NCI-H460 (cell line): Measurements from ENCODE around the gene EDRF1. TPM values are rescaled to one million over a fixed set of nuclear protein-coding genes. Genes with fewer than 3 reads are reported as not detected.
"Not testable (repeated sequence)": the region's sequence is repeated elsewhere in the genome, so short reads cannot be mapped to it uniquely, and the experiment has no call there.

Source experiments
- DNase-seq: peaks from one replicate; pipeline ENCODE4 v3.0.0-alpha.2; 2016; ENCODE audit warnings: low read depth; ENCODE audit errors: extremely low read depth
- total RNA-seq: library from RNA; depleted of rRNA; stranded (reverse); fragments of >200 nt; shearing (Covaris generic); gene quantifications from 2 replicates; pipeline ENCODE4 v1.2.3, GENCODE V29; 2014

EDRF1 gene
- total RNA-seq, 1 experiment from 2014 or later = 24.9 TPM

GRCh38 chr10:125708971-125709503 is 10.5 kb upstream of the EDRF1 start:
- DNase-seq = no peak

- DNase-seq = no peak
These were observed 9.7 kb upstream of the EDRF1 start for GRCh38 chr10:125709553-125710474.

GRCh38 chr10:125711110-125711750 is 8.3 kb upstream of the EDRF1 start:
- DNase-seq = no peak

- DNase-seq = not testable (repeated sequence)
These were observed 4.8 kb upstream of the EDRF1 start for GRCh38 chr10:125714728-125715127.

- DNase-seq = no peak
These were observed 483 bp downstream of the EDRF1 start for GRCh38 chr10:125720002-125720382.

- DNase-seq = no peak
These were observed 1.5 kb downstream of the EDRF1 start for GRCh38 chr10:125721035-125721434.

GRCh38 chr10:125722811-125723210 is 3.3 kb downstream of the EDRF1 start:
- DNase-seq = no peak

GRCh38 chr10:125726914-125727313 is 7.4 kb downstream of the EDRF1 start:
- no peak for DNase-seq

GRCh38 chr10:125727436-125727835 is 7.9 kb downstream of the EDRF1 start:
- no peak for DNase-seq

- no peak for DNase-seq
These were observed 14.6 kb downstream of the EDRF1 start for GRCh38 chr10:125734148-125734547.

- no peak for DNase-seq
These were observed 15.3 kb downstream of the EDRF1 start for GRCh38 chr10:125734823-125735222.

GRCh38 chr10:125738206-125738605 is 18.7 kb downstream of the EDRF1 start:
- no peak for DNase-seq

GRCh38 chr10:125739994-125740679 is 20.6 kb downstream of the EDRF1 start:
- no peak for DNase-seq

GRCh38 chr10:125742465-125742864 is 23.0 kb downstream of the EDRF1 start:
- DNase-seq = no peak

GRCh38 chr10:125744909-125745308 is 25.4 kb downstream of the EDRF1 start:
- DNase-seq = no peak

GRCh38 chr10:125747417-125747816 is 27.9 kb downstream of the EDRF1 start:
- DNase-seq = no peak

- no peak for DNase-seq
These were observed 36.7 kb downstream of the EDRF1 start for GRCh38 chr10:125756196-125756595.

- DNase-seq = no peak
These were observed 37.5 kb downstream of the EDRF1 start for GRCh38 chr10:125756853-125757487.

GRCh38 chr10:125757742-125758141 is 38.2 kb downstream of the EDRF1 start:
- DNase-seq = no peak

GRCh38 chr10:125761961-125762360 is 42.5 kb downstream of the EDRF1 start:
- no peak for DNase-seq
